IPS-18c (cell line): ENCODE results near the gene PRRT2.
A peak's percentile ranks its signal among the peaks of the same experiment; 100 is the strongest.

Experiments used
- H3K4me3 ChIP-seq: 2 replicates; pipeline ENCODE4 v1.7.0; 2013; ENCODE audit warnings: low read depth, mild to moderate bottlenecking, low read length, moderate library complexity; ENCODE audit not compliant: insufficient read depth
- H3K9me3 ChIP-seq: one replicate; pipeline ENCODE4 v1.6.1; 2013; ENCODE audit warnings: mild to moderate bottlenecking, low read length, moderate library complexity; ENCODE audit not compliant: control insufficient read depth, insufficient read depth

The PRRT2 gene

GRCh38 chr16:29842732-29843346, 30.8 kb downstream of the PRRT2 start:
- H3K9me3 ChIP-seq, result peaks cover 2% of the 10 kb centered on the region
- no peak overlapping the region for H3K4me3 ChIP-seq

GRCh38 chr16:29843931-29844330, 31.9 kb downstream of the PRRT2 start:
- Histone ChIP-seq H3K4me3 (no peak overlapping the region), H3K9me3 (peaks cover 2% of the 10 kb centered on the region)

GRCh38 chr16:29844575-29845331, 32.8 kb downstream of the PRRT2 start:
- Histone ChIP-seq H3K4me3 (no peak overlapping the region), H3K9me3 (peaks cover 2% of the 10 kb centered on the region)

- H3K9me3 ChIP-seq, result peaks cover 2% of the 10 kb centered on the region
- H3K4me3 ChIP-seq, result no peak overlapping the region
Observed at GRCh38 chr16:29845656-29846055, 33.7 kb downstream of the PRRT2 start.

GRCh38 chr16:29848420-29849297, 36.7 kb downstream of the PRRT2 start:
- peaks cover 2% of the 10 kb centered on the region for H3K9me3 ChIP-seq

GRCh38 chr16:29849505-29849904, 37.5 kb downstream of the PRRT2 start:
- Histone ChIP-seq H3K4me3 (no peak overlapping the region), H3K9me3 (peaks cover 2% of the 10 kb centered on the region)

More at GRCh38 chr16:29848420-29849297, 36.7 kb downstream of the PRRT2 start:
- H3K4me3 ChIP-seq, result no peak overlapping the region

- Histone ChIP-seq H3K9me3 (no peaks in the 10 kb centered on the region), H3K4me3 (no peak overlapping the region)
Observed at GRCh38 chr16:29850998-29851397, 39.0 kb downstream of the PRRT2 start.

GRCh38 chr16:29852654-29853053, 40.7 kb downstream of the PRRT2 start:
- Histone ChIP-seq H3K4me3 (no peak overlapping the region), H3K9me3 (no peaks in the 10 kb centered on the region)

GRCh38 chr16:29854520-29855100, 42.6 kb downstream of the PRRT2 start:
- no peak overlapping the region for H3K4me3 ChIP-seq
- H3K9me3 ChIP-seq, result no peaks in the 10 kb centered on the region

- Histone ChIP-seq H3K4me3 (no peak overlapping the region), H3K9me3 (no peaks in the 10 kb centered on the region)
Observed at GRCh38 chr16:29857133-29857760, 45.3 kb downstream of the PRRT2 start.

GRCh38 chr16:29858149-29858849, 46.3 kb downstream of the PRRT2 start:
- Histone ChIP-seq H3K4me3 (no peak overlapping the region), H3K9me3 (no peaks in the 10 kb centered on the region)

- Histone ChIP-seq H3K4me3 (no peak overlapping the region), H3K9me3 (no peaks in the 10 kb centered on the region)
Observed at GRCh38 chr16:29858974-29859373, 47.0 kb downstream of the PRRT2 start.

- H3K4me3 ChIP-seq, result no peak overlapping the region
- H3K9me3 ChIP-seq, result no peaks in the 10 kb centered on the region
Observed at GRCh38 chr16:29860218-29860617, 48.2 kb downstream of the PRRT2 start.

- Histone ChIP-seq H3K4me3 (peak overlapping the region; percentile 88), H3K9me3 (no peaks in the 10 kb centered on the region)
Observed at GRCh38 chr16:29862383-29862883, 50.4 kb downstream of the PRRT2 start.

- H3K9me3 ChIP-seq, result no peaks in the 10 kb centered on the region
- H3K4me3 ChIP-seq, result peak within 1 kb of the TSS; percentile 88
Observed at GRCh38 chr16:29862884-29863668, 51.1 kb downstream of the PRRT2 start, which contains the start of gene CDIPT. Gene CDIPT (minus strand): TSS chr16:29863226. CDS start chr16:29862857, 369 bp downstream.

- Histone ChIP-seq H3K9me3 (no peaks in the 10 kb centered on the region), H3K4me3 (no peak overlapping the region; the same call in 1 of the 2 replicates)
Observed at GRCh38 chr16:29863669-29863984, 51.6 kb downstream of the PRRT2 start.
